ENCODE measurements around the gene ABHD3. TPM values are rescaled to one million over a fixed set of nuclear protein-coding genes. Genes with fewer than 3 reads are reported as not detected.

Gene ABHD3
- total RNA-seq, 4 donors from 2014 or later, result 5.1 to 8.3 (median 7.0) TPM

DNA sequence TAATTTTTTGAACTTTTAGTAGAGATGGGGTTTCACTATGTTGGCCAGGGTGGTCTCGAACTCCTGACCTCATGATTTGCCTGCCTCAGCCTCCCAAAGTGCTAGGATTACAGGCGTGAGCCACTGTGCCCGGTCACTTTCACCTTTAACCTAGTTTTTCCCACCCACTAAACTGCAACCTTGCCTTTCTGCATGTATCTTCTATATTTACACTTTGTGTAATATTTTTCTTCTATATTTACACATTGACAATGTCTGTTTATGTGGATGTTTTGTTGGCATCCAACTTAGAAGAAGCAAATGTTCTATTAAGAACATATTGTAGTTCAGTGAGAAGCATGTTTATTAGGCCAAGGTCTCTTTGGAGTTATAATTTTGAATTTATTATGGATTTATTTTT lies 65.8 kb downstream of the ABHD3 start:
- 93% methylated on average over 3 of the region's 3 CpGs for WGBS
- no peak overlapping the region for H3K27ac ChIP-seq (replicated peaks in 1 of 4)
- no peak for TF ChIP-seq POLR2A (IDR thresholded peaks at IDR 0.05; ENCODE audit: low read depth)
- TF ChIP-seq POLR2AphosphoS5 (IDR thresholded peaks at IDR 0.05), result no peak
- no peak for TF ChIP-seq EP300 (IDR thresholded peaks at IDR 0.05)
- TF ChIP-seq, protein P1, sequence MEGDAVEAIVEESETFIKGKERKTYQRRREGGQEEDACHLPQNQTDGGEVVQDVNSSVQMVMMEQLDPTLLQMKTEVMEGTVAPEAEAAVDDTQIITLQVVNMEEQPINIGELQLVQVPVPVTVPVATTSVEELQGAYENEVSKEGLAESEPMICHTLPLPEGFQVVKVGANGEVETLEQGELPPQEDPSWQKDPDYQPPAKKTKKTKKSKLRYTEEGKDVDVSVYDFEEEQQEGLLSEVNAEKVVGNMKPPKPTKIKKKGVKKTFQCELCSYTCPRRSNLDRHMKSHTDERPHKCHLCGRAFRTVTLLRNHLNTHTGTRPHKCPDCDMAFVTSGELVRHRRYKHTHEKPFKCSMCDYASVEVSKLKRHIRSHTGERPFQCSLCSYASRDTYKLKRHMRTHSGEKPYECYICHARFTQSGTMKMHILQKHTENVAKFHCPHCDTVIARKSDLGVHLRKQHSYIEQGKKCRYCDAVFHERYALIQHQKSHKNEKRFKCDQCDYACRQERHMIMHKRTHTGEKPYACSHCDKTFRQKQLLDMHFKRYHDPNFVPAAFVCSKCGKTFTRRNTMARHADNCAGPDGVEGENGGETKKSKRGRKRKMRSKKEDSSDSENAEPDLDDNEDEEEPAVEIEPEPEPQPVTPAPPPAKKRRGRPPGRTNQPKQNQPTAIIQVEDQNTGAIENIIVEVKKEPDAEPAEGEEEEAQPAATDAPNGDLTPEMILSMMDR (IDR thresholded peaks at IDR 0.05), result no peak
- H3K4me3 ChIP-seq, result no peak overlapping the region
- no peak for DNase-seq (ENCODE audit: extremely low spot score)
- no peaks in the 10 kb centered on the region for H3K27me3 ChIP-seq
- H3K4me1 ChIP-seq, result no peaks in the 10 kb centered on the region
- peaks cover 0 to 5% (median 3%) of the 10 kb centered on the region in 4 donors for H3K36me3 ChIP-seq
- intact Hi-C loops (cut with DNase I), result no loop called here
- no peaks in the 10 kb centered on the region for H3K9me3 ChIP-seq

DNA sequence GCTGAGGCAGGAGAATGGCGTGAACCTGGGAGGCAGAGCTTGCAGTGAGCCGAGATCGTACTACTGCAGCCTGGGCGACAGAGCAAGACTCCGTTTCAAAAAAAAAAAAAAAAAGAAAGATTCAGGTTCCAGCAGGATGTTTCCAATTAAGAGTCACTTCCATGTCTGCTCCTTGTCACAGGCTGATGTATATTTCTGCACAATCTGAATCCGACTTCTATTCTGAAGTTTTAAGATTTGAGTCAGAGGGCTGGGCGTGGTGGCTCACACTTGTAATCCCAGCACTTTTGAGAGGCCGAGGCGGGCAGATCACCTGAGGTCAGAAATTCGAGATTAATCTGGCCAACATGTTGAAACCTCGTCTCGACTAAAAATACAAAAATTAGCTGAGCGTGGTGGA lies 67.8 kb downstream of the ABHD3 start:
- TF ChIP-seq, protein P1 (IDR thresholded peaks at IDR 0.05), result no peak
- TF ChIP-seq EP300 (IDR thresholded peaks at IDR 0.05) (no peak), POLR2AphosphoS5 (IDR thresholded peaks at IDR 0.05) (no peak), POLR2A (IDR thresholded peaks at IDR 0.05; ENCODE audit: low read depth) (no peak)
- WGBS, result 97% methylated on average over 13 of the region's 13 CpGs
- intact Hi-C loops (cut with DNase I), result no loop called here

DNA sequence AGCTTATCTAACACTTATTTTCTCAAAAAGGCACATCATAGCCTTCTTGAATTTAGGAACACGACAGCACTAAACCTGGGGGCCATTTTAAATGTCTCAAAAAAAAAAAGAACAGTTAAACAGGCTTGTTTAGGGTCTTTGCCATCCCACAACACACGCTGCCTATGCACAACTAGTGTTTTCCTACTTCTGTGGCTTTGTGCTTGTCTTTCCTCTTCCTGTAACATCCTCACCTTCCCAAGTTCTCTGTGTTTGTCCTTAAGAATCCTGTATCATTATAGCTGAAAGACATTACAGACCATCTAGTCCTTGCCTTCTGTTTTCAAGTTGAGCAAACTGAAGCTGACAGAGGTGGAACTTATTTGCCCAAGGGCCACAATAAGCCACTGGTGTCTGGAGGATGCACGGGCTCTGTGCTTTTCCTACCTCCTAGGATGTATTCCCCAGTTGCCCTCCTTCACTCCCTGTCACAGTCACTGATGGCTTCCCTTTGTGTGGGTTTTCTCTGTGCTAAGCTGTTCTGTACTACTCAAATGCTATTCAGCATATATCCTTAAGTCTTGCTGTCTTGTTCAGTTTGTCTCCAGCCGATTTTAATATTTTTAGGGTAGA lies 69.9 kb downstream of the ABHD3 start:
- DNase-seq (ENCODE audit: extremely low spot score), result no peak
- intact Hi-C loops (cut with DNase I), result no loop called here
- peaks cover 8 to 33% (median 26%) of the 10 kb centered on the region in 4 donors for H3K36me3 ChIP-seq
- WGBS, result 86% methylated on average over 4 of the region's 4 CpGs
- H3K27me3 ChIP-seq, result no peaks in the 10 kb centered on the region
- TF ChIP-seq POLR2AphosphoS5 (IDR thresholded peaks at IDR 0.05) (no peak), POLR2A (IDR thresholded peaks at IDR 0.05; ENCODE audit: low read depth) (no peak), EP300 (IDR thresholded peaks at IDR 0.05) (no peak)
- TF ChIP-seq, protein P1 (IDR thresholded peaks at IDR 0.05), result no peak
- no peaks in the 10 kb centered on the region for H3K9me3 ChIP-seq
- no peaks in the 10 kb centered on the region for H3K4me1 ChIP-seq
- H3K4me3 ChIP-seq, result no peak overlapping the region
- H3K27ac ChIP-seq (replicated peaks in 1 of 4), result no peak overlapping the region

More for the DNA sequence above, 67.8 kb downstream of the ABHD3 start:
- Histone ChIP-seq H3K36me3 (peaks cover 0 to 14% (median 8%) of the 10 kb centered on the region in 4 donors), H3K9me3 (no peaks in the 10 kb centered on the region), H3K4me1 (no peaks in the 10 kb centered on the region), H3K4me3 (no peak overlapping the region), H3K27ac (replicated peaks in 1 of 4) (no peak overlapping the region), H3K27me3 (no peaks in the 10 kb centered on the region)
- DNase-seq (ENCODE audit: extremely low spot score), result no peak

DNA sequence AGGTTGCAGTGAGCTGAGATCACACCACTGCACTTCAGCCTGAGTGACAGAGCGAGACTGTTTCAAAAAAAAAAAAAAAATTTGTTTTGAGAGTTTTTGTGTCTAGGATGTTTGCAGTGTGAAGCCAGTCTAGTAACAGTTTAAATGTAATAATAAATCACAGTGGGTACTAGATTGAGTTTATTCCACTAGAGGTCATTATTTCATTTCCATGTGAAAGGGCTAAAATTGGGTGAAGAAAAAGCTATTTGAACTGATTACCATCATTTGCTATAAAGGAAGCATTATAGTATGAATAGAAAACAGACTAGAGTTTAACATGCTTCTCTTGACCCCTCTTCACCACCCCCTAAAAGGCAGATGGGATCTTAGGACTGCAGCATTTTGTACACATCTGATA lies 72.2 kb downstream of the ABHD3 start:
- Histone ChIP-seq H3K27me3 (no peaks in the 10 kb centered on the region), H3K9me3 (no peaks in the 10 kb centered on the region), H3K27ac (replicated peaks in 1 of 4) (no peak overlapping the region), H3K36me3 (peaks cover 13 to 53% (median 42%) of the 10 kb centered on the region in 4 donors), H3K4me3 (no peak overlapping the region), H3K4me1 (no peaks in the 10 kb centered on the region)
- TF ChIP-seq EP300 (IDR thresholded peaks at IDR 0.05), result no peak
- no peak for TF ChIP-seq POLR2A (IDR thresholded peaks at IDR 0.05; ENCODE audit: low read depth)
- TF ChIP-seq POLR2AphosphoS5 (IDR thresholded peaks at IDR 0.05), result no peak
- TF ChIP-seq, protein P1 (IDR thresholded peaks at IDR 0.05), result peak in 1 of 3 experiments; percentile 5
- WGBS, result 100% methylated on average over 1 of the region's 1 CpG
- intact Hi-C loops (cut with DNase I), result no loop called here
- DNase-seq (ENCODE audit: extremely low spot score), result no peak

Data from esophagus muscularis mucosa (tissue), 4 donors.